Pancreas (tissue), 10 donors: ENCODE results near the gene PNPLA1. TPM values are rescaled to one million over a fixed set of nuclear protein-coding genes. Genes with fewer than 3 reads are reported as not detected.
A peak's percentile ranks its signal among the peaks of the same experiment; 100 is the strongest.

Experiments
- ATAC-seq, 4 donors: fragments of 200-7000 bp; cut with Tn5 transposase; one replicate each; pipeline versions ENCODE4 v1.8.0 to v1.9.1; 2020; ENCODE audit warnings: mild to moderate bottlenecking in 4 of 4, moderate library complexity in 4 of 4
- DNase-seq, 6 donors: peaks; one replicate each; pipeline ENCODE4 v3.0.0-alpha.2; 2020
- FAIRE-seq: peaks from 2 replicates; lab custom pipeline; 2012; peaks lifted over from hg19 to GRCh38; lab: Jason Lieb, UNC
- H3K27ac ChIP-seq, 4 donors: fragments of 200-600 bp; sonication (generic); 1 replicate in 3 of 4; 2 replicates in 1 of 4; pipeline versions ENCODE4 v1.5.0 to v1.8.0; 2020
- H3K27me3 ChIP-seq, 4 donors: fragments of 200-600 bp; one replicate each; pipeline ENCODE4 v1.8.0; 2021
- H3K36me3 ChIP-seq, 3 donors: fragments of 200-600 bp; sonication (generic) in 1 of 3; one replicate each; pipeline versions ENCODE4 v1.5.0 to v1.8.0; 2020 to 2021
- H3K4me1 ChIP-seq, 3 donors: fragments of 200-600 bp; one replicate each; pipeline ENCODE4 v1.8.0; 2021
- H3K4me3 ChIP-seq, 4 donors: fragments of 200-600 bp; sonication (generic) in 2 of 4; one replicate each; pipeline versions ENCODE4 v1.5.0 to v1.8.0; 2020 to 2021
- H3K9me3 ChIP-seq, 4 donors: fragments of 200-600 bp; one replicate each; pipeline ENCODE4 v1.8.0; 2021
- WGBS, 2 donors: extraction: QIAGEN DNeasy Blood & Tissue Kit; methylation state at CpG; one replicate each; pipeline ENCODE4 v1.1.7; 2013; 5-methylcytosine and 5-hydroxymethylcytosine counted together
- intact Hi-C, 3 donors: fragments of 100-400 bp; cut with DNase I; formaldehyde crosslinking; loops; one replicate each; pipeline versions ENCODE4 v1.11.1 to v1.14.2; 2022
- polyA plus RNA-seq, 2 donors: library from polyadenylated mRNA; stranded (reverse); fragments of 200-250 nt; gene quantifications; one replicate each; pipeline ENCODE4 v1.2.3, GENCODE V29; 2013
- total RNA-seq, 6 donors: library from RNA; stranded (reverse); fragmentation: NEBNext Ultra II Directional in 4 of 6; extraction: Animal tissue kit (Norgen Biotek cat#: 25700) in 4 of 6; gene quantifications; one replicate each; pipeline versions ENCODE4 v1.2.1 to v1.2.4, GENCODE V29; 2021 to 2023
- TF ChIP-seq, protein P1 (sequence below), 4 donors: fragments of 200-600 bp; sonication (generic) in 3 of 4; IDR thresholded peaks; one replicate each; pipeline versions ENCODE4 v1.5.0 to v1.8.0; 2021; ENCODE audit warnings: antibody characterized with exemption in 4 of 4
- donor health status: healthy with polysubstance abuse.
- donor health status: DM: no; HTN: no; CAD: no; lungs with moderate emphysema.
- donor health status: DM: no; HTN: no; CAD: no.
- donor health status: control.
- donor health status: control.
- donor health status: Bipolar disorder and iron deficiency.
- donor health status: DM: yes; HTN: yes; CAD: no.
- donor health status: DM: no; HTN: no; CAD: no.
- donor health status: DM: no; HTN: no; CAD: no.
- donor health status: DM: yes; HTN: yes; CAD: no.

PNPLA1 gene
- total and polyA plus RNA-seq, 8 donors, result 0.12 TPM; not detected in 7

GRCh38 chr6:36347621-36348020 is 77.8 kb downstream of the PNPLA1 start:
- TF ChIP-seq, protein P1, sequence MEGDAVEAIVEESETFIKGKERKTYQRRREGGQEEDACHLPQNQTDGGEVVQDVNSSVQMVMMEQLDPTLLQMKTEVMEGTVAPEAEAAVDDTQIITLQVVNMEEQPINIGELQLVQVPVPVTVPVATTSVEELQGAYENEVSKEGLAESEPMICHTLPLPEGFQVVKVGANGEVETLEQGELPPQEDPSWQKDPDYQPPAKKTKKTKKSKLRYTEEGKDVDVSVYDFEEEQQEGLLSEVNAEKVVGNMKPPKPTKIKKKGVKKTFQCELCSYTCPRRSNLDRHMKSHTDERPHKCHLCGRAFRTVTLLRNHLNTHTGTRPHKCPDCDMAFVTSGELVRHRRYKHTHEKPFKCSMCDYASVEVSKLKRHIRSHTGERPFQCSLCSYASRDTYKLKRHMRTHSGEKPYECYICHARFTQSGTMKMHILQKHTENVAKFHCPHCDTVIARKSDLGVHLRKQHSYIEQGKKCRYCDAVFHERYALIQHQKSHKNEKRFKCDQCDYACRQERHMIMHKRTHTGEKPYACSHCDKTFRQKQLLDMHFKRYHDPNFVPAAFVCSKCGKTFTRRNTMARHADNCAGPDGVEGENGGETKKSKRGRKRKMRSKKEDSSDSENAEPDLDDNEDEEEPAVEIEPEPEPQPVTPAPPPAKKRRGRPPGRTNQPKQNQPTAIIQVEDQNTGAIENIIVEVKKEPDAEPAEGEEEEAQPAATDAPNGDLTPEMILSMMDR (IDR thresholded peaks at IDR 0.05), result no peak
- peak in 3 of 6 donors; percentile 36 to 81 (median 68) for DNase-seq
- no peaks in the 10 kb centered on the region for H3K36me3 ChIP-seq
- no peaks in the 10 kb centered on the region for H3K27me3 ChIP-seq
- WGBS, 2 donors, result 50 to 57% methylated on average over 4 of the region's 4 CpGs
- H3K27ac ChIP-seq, result peak overlapping the region in 2 of 4 donors; percentile 75 to 78
- no peak for FAIRE-seq
- intact Hi-C loops, result no loop called here
- no peaks in the 10 kb centered on the region for H3K9me3 ChIP-seq
- peak; percentile 35 to 83 (median 80) for ATAC-seq
- H3K4me3 ChIP-seq, result no peak overlapping the region
- H3K4me1 ChIP-seq, result peaks cover 3 to 51% (median 5%) of the 10 kb centered on the region in 3 donors

GRCh38 chr6:36349240-36349639 is 79.4 kb downstream of the PNPLA1 start:
- WGBS, 2 donors, result 86 to 89% methylated on average over 6 of the region's 6 CpGs
- Histone ChIP-seq H3K9me3 (no peaks in the 10 kb centered on the region), H3K27me3 (no peaks in the 10 kb centered on the region), H3K4me1 (peaks cover 3 to 51% (median 5%) of the 10 kb centered on the region in 3 donors), H3K27ac (peak overlapping the region in 1 of 4 donors; percentile 78), H3K4me3 (no peak overlapping the region), H3K36me3 (no peaks in the 10 kb centered on the region)
- FAIRE-seq, result no peak
- DNase-seq, result no peak
- TF ChIP-seq, protein P1 (IDR thresholded peaks at IDR 0.05), result no peak
- intact Hi-C loops, result no loop called here
- peak in 1 of 4 donors; percentile 36 for ATAC-seq

- Histone ChIP-seq H3K36me3 (no peaks in the 10 kb centered on the region), H3K4me3 (no peak overlapping the region), H3K27me3 (no peaks in the 10 kb centered on the region), H3K27ac (peak overlapping the region in 2 of 4 donors; percentile 39 to 69), H3K9me3 (no peaks in the 10 kb centered on the region), H3K4me1 (peaks cover 3 to 51% (median 5%) of the 10 kb centered on the region in 3 donors)
- 83 to 90% methylated on average over 4 of the region's 4 CpGs for WGBS, 2 donors
- TF ChIP-seq, protein P1 (IDR thresholded peaks at IDR 0.05), result no peak
- FAIRE-seq (no peak), DNase-seq (no peak), ATAC-seq (no peak)
- intact Hi-C loops, result no loop called here
Observed at GRCh38 chr6:36350082-36350481, 80.2 kb downstream of the PNPLA1 start.

GRCh38 chr6:36350681-36351571 is 81.1 kb downstream of the PNPLA1 start:
- no peak overlapping the region for H3K4me3 ChIP-seq
- H3K27ac ChIP-seq, result peak overlapping the region in 2 of 4 donors; percentile 39 to 69
- intact Hi-C loops, result no loop called here
- FAIRE-seq (no peak), ATAC-seq (peak; percentile 35 to 66 (median 58)), DNase-seq (no peak)
- H3K9me3 ChIP-seq, result no peaks in the 10 kb centered on the region
- H3K36me3 ChIP-seq, result no peaks in the 10 kb centered on the region
- TF ChIP-seq, protein P1 (IDR thresholded peaks at IDR 0.05), result no peak
- H3K4me1 ChIP-seq, result peaks cover 3 to 49% (median 5%) of the 10 kb centered on the region in 3 donors
- no peaks in the 10 kb centered on the region for H3K27me3 ChIP-seq
- 72 to 75% methylated on average over 15 of the region's 15 CpGs for WGBS, 2 donors
